Measurements from ENCODE around the gene CCDC191. TPM values are rescaled to one million over a fixed set of nuclear protein-coding genes. Genes with fewer than 3 reads are reported as not detected.

CCDC191 gene
- total and polyA plus RNA-seq, 2 of the 4 experiments (the other 2 are of a cell fraction): 0.72 to 1.1 TPM

DNA sequence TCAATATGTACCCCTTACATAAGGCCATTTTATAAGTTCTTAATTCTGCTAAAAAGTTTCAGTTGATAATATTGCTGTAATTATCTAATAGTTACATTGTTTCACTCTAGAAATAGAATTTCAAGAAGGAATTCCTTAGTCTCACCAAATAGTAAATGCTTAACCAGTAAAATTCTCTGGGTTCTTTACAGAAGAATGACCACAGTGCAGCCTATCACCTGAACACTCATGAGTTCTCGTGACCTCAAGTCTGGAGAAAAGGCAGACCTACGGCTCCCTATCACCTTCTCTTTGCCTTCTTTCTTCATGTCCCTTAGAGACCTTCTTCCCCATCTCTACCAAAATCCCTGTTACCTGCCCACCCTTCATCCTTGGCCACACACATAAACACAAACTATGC lies 30.9 kb downstream of the CCDC191 start:
- dilution Hi-C loops (cut with HindIII; ENCODE audit: low sequenced_read_pairs, unreplicated experiment) (no loop called here), intact Hi-C loops (cut with micrococcal nuclease) (no loop called here), in situ Hi-C loops (cut with MboI; ENCODE audit: low sequenced_read_pairs) (no loop called here)
- no peak overlapping the region for H3K9ac ChIP-seq (ENCODE audit: low read depth, low read length)
- no peak overlapping the region for H2BK5ac ChIP-seq (ENCODE audit: low read depth, low read length, poor library complexity, severe bottlenecking)
- TF ChIP-seq MXI1 (IDR thresholded peaks at IDR 0.05; ENCODE audit: borderline replicate concordance, low read depth, low read length) (no peak), FOS (IDR thresholded peaks at IDR 0.05; ENCODE audit: low read depth, low read length) (no peak), RCOR1 (IDR thresholded peaks at IDR 0.05; ENCODE audit: insufficient replicate concordance, low read length) (no peak), MAZ (IDR thresholded peaks at IDR 0.05; ENCODE audit: borderline replicate concordance, low read depth, low read length) (no peak), POLR2A (IDR thresholded peaks at IDR 0.05; ENCODE audit: low read depth, low read length) (no peak), RFX5 (IDR thresholded peaks at IDR 0.05; ENCODE audit: low read depth, low read length) (no peak), SMC3 (IDR thresholded peaks at IDR 0.05; ENCODE audit: low read depth, low read length) (no peak), RAD21 (IDR thresholded peaks at IDR 0.05; ENCODE audit: low read length) (no peak), BHLHE40 (IDR thresholded peaks at IDR 0.05; ENCODE audit: low read depth, low read length) (no peak), NFE2L2 (IDR thresholded peaks at IDR 0.05; ENCODE audit: low read depth, low read length) (no peak), CHD1 (IDR thresholded peaks at IDR 0.05; ENCODE audit: low read depth, low read length) (no peak), CEBPB (IDR thresholded peaks at IDR 0.05; ENCODE audit: low read depth, low read length) (no peak), MAFK (IDR thresholded peaks at IDR 0.05; ENCODE audit: low read depth, low read length) (no peak)
- TF ChIP-seq, protein P1, sequence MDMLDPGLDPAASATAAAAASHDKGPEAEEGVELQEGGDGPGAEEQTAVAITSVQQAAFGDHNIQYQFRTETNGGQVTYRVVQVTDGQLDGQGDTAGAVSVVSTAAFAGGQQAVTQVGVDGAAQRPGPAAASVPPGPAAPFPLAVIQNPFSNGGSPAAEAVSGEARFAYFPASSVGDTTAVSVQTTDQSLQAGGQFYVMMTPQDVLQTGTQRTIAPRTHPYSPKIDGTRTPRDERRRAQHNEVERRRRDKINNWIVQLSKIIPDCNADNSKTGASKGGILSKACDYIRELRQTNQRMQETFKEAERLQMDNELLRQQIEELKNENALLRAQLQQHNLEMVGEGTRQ (IDR thresholded peaks at IDR 0.05; ENCODE audit: low read depth, low read length): no peak
- TF ChIP-seq, protein P2, sequence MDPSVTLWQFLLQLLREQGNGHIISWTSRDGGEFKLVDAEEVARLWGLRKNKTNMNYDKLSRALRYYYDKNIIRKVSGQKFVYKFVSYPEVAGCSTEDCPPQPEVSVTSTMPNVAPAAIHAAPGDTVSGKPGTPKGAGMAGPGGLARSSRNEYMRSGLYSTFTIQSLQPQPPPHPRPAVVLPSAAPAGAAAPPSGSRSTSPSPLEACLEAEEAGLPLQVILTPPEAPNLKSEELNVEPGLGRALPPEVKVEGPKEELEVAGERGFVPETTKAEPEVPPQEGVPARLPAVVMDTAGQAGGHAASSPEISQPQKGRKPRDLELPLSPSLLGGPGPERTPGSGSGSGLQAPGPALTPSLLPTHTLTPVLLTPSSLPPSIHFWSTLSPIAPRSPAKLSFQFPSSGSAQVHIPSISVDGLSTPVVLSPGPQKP (IDR thresholded peaks at IDR 0.05; ENCODE audit: borderline replicate concordance, low read depth, low read length): no peak
- TF ChIP-seq, protein P3, sequence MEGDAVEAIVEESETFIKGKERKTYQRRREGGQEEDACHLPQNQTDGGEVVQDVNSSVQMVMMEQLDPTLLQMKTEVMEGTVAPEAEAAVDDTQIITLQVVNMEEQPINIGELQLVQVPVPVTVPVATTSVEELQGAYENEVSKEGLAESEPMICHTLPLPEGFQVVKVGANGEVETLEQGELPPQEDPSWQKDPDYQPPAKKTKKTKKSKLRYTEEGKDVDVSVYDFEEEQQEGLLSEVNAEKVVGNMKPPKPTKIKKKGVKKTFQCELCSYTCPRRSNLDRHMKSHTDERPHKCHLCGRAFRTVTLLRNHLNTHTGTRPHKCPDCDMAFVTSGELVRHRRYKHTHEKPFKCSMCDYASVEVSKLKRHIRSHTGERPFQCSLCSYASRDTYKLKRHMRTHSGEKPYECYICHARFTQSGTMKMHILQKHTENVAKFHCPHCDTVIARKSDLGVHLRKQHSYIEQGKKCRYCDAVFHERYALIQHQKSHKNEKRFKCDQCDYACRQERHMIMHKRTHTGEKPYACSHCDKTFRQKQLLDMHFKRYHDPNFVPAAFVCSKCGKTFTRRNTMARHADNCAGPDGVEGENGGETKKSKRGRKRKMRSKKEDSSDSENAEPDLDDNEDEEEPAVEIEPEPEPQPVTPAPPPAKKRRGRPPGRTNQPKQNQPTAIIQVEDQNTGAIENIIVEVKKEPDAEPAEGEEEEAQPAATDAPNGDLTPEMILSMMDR (conservative IDR thresholded peaks at IDR 0.05; ENCODE audit: low read depth, low read length): no peak
- no peak overlapping the region for H3K56ac ChIP-seq (ENCODE audit: extremely low read depth, insufficient read depth, low read length)
- ChIA-PET CTCF (no interaction called here), POLR2A (ENCODE audit: unreplicated experiment) (no interaction called here)
- no peak overlapping the region for H2AK9ac ChIP-seq (replicated peaks; ENCODE audit: low read depth, low read length, poor library complexity)
- no peak overlapping the region for H2AFZ ChIP-seq (replicated peaks; ENCODE audit: low read length, poor library complexity)
- ATAC-seq (ENCODE audit: low read depth) (no peak), DNase-seq (no peak)
- H3K9me1 ChIP-seq (ENCODE audit: insufficient read depth, low read length): no peaks in the 10 kb centered on the region
- H3K4ac ChIP-seq (ENCODE audit: low read depth, low read length): no peak overlapping the region
- no peaks in the 10 kb centered on the region for H3K9me3 ChIP-seq (ENCODE audit: control insufficient read depth, insufficient read depth, low read length)
- no peaks in the 10 kb centered on the region for H3K36me3 ChIP-seq (ENCODE audit: control insufficient read depth, insufficient read depth, low read length)
- no peaks in the 10 kb centered on the region for H3K27me3 ChIP-seq (ENCODE audit: control insufficient read depth, insufficient read depth, low read length)
- H3K18ac ChIP-seq (ENCODE audit: low read depth, low read length): no peak overlapping the region
- H3K4me2 ChIP-seq (ENCODE audit: low read depth, low read length): no peak overlapping the region
- H4K20me1 ChIP-seq (ENCODE audit: insufficient read depth, low read length): no peaks in the 10 kb centered on the region
- no peak overlapping the region for H4K91ac ChIP-seq (ENCODE audit: insufficient read depth, low read depth, low read length)
- H2BK120ac ChIP-seq (ENCODE audit: low read depth, low read length): no peak overlapping the region
- H3K4me1 ChIP-seq (ENCODE audit: control insufficient read depth, insufficient read depth, low read length): 0 out of 2 replicates have a peak, but pooled peaks cover 1% of the 10 kb centered on the region
- H3K27ac ChIP-seq (ENCODE audit: insufficient read depth, low read length): no peak overlapping the region
- no peaks in the 10 kb centered on the region for H3K79me1 ChIP-seq (ENCODE audit: low read depth in 1 of 2, low read length in 2 of 2)
- WGBS, 2 experiments (ENCODE audit: extremely low coverage in 2 of 2, insufficient read length in 1 of 2): 79% methylated on average over 2 of the region's 2 CpGs; no CpG with 5 or more reads in 1 of the 2 experiments
- H3K14ac ChIP-seq (replicated peaks; ENCODE audit: low read depth, low read length): no peak overlapping the region
- no peak overlapping the region for H4K5ac ChIP-seq (ENCODE audit: low read depth, low read length)
- no peak overlapping the region for H4K8ac ChIP-seq (ENCODE audit: low read depth in 2 of 2, low read length in 2 of 2)
- H3K23ac ChIP-seq (ENCODE audit: low read depth, low read length): no peak overlapping the region
- no peak overlapping the region for H2BK15ac ChIP-seq (ENCODE audit: low read depth, low read length)
- no peak overlapping the region for H3K4me3 ChIP-seq (ENCODE audit: insufficient read depth, low read depth, low read length)
- no peak overlapping the region for H2BK20ac ChIP-seq (ENCODE audit: low read depth, low read length)
- BruUV-seq (replicated peaks): no TSS peak
- no peak overlapping the region for H2AK5ac ChIP-seq (ENCODE audit: low read depth, low read length)
